Head of caudate nucleus (tissue), 42 donors: ENCODE results near the gene ITIH1.

Experiments used
- DNase-seq, 42 donors: peaks; one replicate each; pipeline versions ENCODE4 v3.0.0 to v3.0.0-alpha.2; 2020 to 2021; ENCODE audit warnings: mixed read lengths in 7 of 42
- intact Hi-C: fragments of 100-400 bp; cut with DNase I; formaldehyde crosslinking; loops from one replicate; pipeline ENCODE4 v1.15.0; 2022

ITIH1 gene

DNA sequence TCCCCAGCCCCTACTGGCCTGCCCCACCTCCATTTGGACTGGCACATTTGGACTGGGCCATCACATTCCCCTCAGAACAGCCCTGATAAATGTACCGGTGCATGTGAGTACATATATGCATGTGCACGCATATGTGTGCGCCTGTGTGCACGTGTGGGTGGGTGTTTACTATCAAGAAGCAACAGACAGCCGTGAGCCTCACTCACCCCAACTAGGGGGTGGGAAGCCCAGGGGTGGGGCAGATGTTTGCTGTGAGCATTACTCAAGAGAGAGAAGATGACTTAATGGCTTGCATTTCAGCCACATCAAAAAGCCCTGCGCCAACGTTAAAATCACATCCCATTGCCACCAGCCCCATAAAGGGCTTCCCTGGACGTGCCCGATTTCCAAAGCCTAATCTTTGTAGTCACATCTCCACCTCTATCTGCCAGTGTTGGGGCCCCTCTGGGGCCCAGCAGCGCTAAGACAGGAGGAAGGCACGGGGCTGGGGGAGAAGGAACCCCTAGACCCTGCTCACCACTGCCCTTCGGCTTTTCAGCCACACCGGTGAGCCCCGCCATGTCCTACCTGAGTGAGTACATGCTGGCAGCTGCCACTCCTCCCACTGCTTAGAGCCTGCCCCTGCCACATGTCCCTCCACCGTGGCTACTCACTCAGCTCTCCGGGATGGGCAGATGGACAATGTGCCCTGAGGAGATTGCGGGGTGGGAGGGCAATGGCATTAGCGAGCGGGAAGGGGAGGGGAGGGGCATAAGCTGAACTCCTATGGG is 28.1 kb downstream of the ITIH1 start:
- DNase-seq = no peak
- intact Hi-C loops = no loop called here

DNA sequence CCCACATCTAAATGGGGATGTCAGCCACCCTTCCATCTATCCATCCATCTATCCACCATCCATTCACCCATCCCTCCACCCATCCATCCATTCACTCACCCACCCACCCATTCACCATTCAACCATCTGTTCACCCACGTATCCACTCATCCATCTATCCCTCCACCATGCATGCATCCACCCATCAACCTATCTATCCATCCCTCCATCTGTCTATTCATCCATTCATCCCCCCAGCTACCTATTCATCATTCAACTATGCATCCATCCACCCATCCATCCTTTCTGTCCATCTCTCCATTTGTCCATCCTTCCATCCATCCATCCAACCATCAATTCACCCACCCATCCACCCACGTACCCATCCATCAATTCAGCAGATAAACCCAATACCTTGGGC is 31.8 kb downstream of the ITIH1 start:
- intact Hi-C loops = no loop called here
- no peak for DNase-seq

DNA sequence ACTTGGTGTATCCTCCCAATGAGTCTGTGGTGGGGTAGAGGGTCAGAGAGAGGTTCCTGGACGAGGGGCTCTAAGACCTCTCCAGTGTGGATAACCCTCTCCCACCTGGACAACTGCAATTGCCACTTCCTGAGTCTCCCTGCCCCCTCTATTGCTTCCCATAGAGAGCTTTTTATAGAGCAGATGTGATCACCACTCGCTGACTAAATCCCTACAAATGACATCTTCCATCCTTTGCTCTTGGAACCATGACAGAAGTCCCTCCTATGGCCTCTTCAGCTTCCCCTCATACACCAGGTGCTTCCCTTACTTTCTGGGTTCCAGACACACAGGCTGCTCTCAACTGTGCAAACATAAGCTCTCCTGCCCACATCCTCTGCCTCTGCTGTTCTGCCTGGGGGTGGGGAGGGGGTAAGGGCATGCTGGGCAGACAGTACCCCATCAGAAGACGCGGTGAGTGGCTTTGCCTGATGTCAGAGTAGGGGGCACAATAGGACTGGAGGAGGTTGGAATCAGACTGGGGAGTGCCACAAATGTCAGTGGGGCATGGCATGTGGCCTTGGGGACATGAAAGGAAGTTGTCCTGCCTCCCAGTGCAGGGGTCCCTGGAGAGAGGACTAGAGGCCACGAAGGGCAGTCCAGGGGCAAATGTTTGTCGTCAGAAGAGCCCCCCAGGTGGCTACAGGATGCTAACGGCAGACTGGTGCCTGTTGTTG is 32.4 kb downstream of the ITIH1 start:
- intact Hi-C loops = no loop called here
- no peak for DNase-seq

DNA sequence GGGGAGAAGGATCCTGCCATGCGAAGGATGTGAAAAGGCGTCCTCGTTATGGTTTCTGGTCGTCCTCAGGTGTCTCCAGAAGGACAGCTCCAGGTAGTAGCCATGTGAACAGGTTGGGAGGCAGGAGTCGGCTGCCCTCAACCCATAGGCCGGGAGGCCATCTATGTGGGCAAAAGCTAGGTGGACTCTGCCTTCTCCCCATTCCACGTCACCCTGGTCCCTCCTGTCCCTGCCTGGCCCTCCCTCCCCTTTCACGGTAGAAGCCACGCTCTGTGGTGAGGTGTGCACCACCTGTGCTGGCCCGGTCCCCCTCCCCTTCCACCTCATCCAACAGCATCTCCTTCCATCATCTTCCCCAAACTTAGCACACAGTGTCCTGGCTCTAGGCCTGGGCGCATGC is 33.5 kb downstream of the ITIH1 start:
- intact Hi-C loops = no loop called here

DNA sequence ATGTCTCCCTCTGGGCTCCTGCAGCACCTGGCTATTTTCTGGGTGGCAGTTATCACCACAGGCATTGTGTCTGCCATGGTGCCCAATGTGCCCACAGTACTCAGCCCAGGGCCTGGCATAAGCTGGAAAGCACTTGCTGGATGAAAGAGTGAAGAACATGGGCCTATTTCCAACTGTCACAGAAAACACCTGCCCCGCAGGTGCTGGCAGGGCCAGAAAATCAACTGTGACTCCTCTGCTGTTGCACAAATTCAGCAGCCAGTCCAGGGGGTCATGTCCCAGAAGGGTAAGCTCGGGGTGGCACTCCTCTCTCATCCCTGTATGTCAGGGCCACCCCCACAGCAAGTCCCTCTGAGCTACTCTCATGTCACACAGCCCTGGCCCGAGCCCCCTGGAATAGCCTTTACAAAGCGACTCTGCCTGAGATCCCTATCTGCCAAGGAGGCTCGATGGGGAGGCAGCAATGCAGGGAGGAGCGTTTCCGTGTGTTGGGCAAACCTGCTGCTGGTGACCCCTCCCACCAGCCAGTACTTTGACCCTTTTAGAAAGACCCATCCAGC is 34.1 kb downstream of the ITIH1 start:
- intact Hi-C loops = no loop called here

More for the DNA sequence above, 33.5 kb downstream of the ITIH1 start:
- no peak for DNase-seq

DNA sequence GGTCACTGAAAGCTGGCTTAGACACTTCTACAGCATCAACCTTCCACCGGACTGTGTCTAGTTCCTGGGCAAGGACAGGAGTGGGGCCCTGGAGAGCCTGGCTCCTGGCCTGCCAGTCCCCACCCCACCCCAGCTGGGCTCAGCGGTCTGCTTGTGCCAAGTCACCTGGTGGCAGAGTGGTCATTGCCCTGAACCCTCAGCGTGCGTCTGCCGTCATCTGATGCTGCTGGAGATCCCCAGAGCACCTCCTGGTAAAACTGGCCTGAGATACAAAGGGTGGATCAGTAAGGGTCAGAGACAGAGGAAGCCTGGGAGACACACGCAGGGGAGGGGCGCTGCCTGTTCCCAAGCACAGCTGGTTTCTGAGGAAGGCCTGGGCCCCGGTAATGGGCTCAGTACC is 36.4 kb downstream of the ITIH1 start:
- DNase-seq = no peak

More for the DNA sequence above, 34.1 kb downstream of the ITIH1 start:
- no peak for DNase-seq

DNA sequence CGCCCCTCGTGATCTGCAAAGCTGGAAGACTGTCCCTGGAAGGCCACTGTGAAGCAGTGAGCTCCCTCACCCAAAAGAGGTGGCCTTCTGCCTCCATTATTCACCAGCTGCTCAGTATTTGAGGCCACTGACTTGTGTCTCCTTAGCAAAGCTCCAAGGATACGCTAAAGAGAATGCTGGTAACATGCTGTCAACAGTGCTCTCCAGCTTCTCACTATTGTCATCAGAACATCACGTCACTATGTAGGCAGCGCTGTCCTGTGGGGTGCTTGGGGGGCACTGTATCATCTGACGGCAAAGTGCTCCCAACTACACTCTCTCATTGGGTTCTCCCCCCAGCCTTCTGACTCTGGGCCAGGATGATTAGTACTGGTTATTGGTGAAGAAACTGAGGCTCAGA is 38.8 kb downstream of the ITIH1 start:
- DNase-seq = no peak
- intact Hi-C loops = no loop called here

More for the DNA sequence above, 36.4 kb downstream of the ITIH1 start:
- intact Hi-C loops = no loop called here

DNA sequence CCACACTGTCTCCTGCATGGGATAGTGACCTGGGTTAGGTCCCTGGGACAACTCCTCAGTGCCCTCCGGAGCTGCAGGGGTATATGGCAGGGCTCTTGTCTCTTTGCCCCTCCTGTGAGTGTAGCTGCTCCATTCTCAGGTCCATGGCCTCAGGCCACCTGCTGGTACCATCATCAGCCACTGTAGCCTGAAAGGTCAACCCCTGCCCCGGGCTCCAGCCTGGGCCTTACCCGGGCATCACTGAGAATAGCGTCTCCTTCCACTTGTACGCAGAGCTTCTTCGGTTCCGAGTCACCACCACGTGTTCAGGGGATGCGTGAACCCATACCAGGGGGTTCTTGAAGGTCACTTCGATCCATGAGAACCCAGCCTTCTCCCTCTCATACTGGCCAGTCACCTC is 39.3 kb downstream of the ITIH1 start:
- intact Hi-C loops = no loop called here
- DNase-seq = no peak

DNA sequence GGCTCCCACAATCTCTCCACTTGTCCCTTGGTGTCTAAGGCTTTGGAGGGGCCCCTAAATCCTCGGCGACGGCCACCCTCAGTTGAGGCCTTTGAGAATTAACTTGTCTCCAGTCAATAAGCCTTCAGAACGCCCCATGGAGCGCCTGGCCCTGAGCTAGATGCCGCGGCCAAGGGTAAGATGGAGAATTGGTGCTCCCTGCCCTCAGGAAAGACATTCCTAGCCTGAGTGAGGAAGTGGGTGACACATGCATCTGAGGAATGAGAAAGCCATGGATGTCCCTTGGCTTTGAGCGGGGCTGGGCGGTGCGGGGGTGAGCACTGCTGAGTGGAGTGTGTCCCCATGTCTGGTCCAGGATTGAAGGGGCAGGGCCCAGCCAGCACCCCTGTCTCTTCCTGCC is 39.8 kb downstream of the ITIH1 start:
- no peak for DNase-seq
- intact Hi-C loops = no loop called here

DNA sequence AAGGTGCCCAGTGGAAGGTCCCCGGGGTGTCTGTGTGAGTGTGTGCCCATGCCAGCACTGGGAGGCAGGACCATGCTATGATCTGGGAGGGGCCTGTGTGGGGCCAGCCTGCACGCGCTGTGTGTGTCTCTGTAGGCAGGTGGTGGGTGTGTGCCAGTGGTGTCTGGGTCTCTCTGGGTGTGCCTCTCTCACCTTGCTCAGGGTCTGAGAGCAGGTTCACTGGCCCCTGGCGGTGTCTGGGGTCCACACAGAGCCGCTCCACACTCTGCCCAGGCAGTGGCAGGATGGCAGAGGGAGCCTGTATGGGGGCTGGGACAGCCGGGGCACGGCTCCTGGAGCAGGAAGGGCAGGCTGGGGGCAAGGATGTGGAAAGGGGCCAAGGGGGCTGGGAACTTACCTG is 40.5 kb downstream of the ITIH1 start:
- DNase-seq = no peak
- intact Hi-C loops = no loop called here

DNA sequence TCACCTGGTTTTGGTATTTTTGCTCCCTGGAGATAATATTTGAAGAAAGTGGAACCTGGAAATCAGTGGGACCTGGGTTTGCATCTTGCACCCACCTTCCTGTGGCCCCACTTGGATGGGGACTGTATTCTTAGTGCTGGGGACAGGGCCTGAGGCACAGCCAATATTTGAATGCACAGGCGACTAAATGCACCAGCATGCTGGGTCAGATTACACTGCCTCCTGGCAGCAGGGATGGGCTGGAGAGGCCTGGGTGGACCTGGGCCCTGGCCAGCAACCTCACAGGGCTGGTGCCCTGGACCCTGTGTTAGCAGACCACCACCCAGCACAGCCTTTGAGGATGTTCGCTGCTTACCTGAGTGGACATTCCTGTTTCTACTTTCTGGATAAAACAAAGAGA is 42.5 kb downstream of the ITIH1 start:
- intact Hi-C loops = no loop called here
- no peak for DNase-seq

DNA sequence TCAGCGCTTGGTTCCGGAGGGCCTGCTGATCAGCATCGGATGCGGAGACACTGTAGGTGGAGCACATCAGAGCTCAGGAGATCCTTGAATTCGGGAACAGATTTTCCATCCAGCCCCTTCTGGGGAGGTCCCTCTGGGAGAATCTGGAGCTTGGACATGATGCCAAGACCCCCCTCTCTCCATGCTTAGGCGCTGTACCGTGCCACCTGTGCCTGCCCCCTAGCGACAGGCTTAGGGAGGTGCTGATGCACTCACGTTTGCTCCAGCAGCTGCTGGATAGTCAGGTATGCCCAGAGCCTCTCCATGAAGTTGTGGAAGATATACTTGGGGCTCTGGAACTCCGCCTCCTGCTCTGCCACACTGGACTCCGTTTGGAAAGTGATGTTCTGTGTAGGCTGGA is 43.3 kb downstream of the ITIH1 start:
- no peak for DNase-seq
- intact Hi-C loops = no loop called here

DNA sequence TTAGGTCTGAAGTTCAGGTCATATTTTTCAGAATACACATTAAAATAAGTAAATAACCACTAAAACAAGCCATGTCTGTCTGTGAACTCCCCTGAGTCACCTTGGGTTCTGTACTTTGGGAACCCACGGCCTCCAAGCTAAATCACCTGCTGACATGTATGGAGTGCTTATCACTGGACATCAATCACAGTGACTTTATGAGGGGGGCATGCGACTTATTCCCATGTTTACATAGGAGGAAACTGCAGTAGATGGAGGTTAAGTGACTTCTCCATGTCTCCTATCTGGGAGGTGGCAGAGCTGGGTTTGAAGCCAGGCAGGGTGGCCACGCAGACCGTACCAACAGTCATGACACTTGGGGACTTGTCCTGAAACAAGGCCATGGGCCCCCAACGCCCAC is 45.0 kb downstream of the ITIH1 start:
- intact Hi-C loops = no loop called here
- no peak for DNase-seq

DNA sequence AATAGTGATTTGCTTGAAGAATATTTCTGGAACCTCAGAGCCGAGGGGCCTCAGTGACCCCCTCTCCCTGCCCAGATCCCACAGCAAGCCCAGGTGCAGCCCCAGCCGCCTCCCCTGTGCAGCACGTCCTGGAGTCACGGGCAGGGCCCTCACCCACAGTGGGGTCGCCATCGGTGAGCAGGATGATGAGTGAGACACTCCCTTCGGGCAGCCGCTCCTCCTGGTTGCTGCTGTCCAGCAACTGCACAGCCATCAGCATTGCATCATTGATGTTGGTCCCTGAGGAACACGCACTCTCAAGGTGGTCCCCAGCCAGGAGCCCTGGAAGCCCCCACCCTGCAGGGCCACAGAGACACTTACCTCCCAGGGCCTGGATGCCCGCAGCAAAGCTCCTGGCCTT is 46.6 kb downstream of the ITIH1 start:
- intact Hi-C loops = no loop called here
- DNase-seq = no peak

DNA sequence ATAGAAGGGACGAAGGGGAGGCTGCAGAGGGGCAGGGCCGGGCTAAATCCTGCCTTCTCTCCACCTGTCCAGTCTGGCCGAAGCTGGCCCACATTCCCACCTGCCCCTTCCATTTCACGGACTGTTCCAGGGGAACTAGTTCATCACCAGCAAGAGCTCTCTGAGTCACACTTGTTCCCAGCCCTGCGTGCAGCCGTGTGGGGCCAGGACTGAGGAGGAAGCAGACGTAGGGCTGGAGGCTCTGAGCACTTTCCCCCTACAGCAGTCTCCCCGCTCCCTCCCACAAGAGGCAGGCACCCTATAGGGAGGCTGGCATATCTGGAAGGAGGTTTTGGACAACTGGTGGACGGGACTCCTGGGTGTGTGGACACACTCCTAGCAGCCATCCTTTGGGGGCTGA is 50.0 kb downstream of the ITIH1 start:
- intact Hi-C loops = no loop called here
- DNase-seq = no peak

DNA sequence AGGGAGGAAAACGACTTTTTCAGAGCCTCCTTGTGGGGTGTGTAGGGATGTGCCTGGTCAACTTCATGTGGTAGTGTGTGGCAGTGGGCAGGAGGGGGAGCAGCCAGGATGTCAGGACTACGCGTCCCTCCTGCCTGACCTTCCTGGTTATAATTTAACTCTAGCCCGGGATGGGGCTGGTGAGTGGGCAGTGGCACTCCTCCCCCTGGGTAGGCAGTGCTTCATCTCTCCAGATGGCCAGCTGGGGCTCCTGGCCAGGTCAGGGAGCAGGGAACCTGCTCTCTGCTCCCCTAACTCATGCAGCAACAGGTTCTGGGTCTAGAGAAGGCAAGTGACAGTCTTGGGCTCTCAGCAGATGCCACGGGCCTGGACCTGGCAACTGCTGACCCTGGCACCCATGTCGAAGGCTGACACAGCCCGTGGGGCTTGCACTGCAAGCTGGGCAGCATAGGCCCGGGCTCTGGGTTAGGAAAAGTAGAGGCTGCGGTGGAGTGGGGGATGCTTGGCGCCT is 50.5 kb downstream of the ITIH1 start:
- intact Hi-C loops = no loop called here
- no peak for DNase-seq

DNA sequence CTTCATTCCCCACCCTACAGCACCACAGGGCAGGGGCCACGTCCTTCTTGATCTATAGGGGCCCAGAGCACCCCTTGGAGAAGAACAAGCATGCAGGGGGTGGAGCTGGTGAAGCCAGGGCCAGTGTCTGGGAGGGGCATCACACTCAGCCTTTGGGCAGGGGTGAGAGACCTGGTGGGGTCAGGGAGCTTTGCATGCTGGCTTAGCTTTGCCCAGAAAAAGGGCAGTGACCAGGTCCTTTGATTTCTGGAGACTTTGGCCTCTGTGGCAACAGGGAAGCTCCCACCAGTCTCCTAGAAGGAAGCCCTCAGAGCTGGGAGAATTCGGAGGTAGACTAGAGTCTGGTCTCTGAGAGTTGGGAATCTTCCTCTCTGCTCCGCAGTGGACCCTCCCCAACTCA is 52.1 kb downstream of the ITIH1 start:
- no peak for DNase-seq
- intact Hi-C loops = no loop called here

DNA sequence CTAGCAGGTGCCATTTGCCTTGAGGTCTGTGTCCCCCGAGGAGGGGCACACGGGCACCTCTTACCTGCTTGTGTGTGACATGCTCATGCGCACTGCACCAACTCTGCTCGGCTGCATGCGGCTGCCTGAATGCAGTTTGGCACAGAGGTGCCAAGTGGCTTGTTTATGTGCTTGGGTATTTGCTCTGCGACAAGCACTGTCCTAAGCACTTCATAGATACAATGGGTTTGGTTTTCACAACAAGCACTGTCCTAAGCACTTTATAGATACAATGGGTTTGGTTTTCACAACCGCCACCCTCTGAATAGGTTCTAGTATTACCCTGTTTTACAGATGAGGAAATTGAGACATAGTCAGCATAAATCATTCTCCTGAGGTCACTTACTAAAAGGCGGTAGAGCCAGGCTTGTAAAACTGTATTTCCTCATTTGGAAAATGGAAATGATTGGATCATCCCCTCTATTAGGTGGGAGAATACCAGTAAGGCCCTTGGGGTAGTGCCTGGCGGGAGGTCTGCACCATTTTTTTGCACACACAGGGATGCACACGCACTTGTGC is 52.6 kb downstream of the ITIH1 start:
- intact Hi-C loops = no loop called here

DNA sequence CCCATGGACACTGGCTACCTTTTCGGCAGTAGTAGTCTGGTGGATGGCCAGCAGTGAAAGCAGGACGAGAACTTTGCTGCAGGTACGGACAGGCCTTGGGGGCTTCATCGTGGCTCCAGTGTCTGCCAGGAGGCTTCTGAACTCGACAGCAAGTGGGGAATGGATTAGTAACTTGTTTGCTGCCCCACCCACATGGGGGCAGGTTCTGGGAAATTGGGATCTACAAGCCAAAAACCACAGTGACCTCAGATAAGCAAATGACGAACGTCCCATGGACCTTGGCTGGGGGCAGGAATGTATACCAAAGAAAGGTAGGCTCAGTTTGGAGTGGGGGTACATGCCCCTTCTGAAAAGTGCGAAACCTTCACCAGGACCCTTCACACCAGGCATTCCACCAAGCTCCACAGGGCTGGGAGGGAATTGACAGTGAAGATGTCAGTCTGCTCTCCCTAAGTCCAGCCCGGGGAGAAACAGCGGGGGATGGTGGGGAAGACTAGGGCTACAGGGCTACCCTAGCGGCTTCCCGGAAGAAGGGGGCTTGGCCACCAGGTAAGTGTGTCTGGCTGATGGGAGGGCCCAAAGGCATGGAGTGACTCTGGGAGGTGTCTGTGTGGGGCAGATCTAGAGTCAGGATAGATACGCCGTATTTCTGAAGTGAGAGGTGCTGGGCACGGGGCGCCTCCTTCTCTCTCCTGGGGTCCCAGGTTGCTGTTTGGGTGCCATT is 53.3 kb downstream of the ITIH1 start, which contains the start of gene ITIH4:
TSS of gene ITIH4 (minus strand) at position 138 of the 724 bp plus-strand sequence. CDS start at position 108, 30 bp downstream.
- intact Hi-C loops = no loop called here
- no peak for DNase-seq

More for the DNA sequence above, 52.6 kb downstream of the ITIH1 start:
- DNase-seq = no peak
